MM.1S (cell line): ENCODE results near the gene KCNMA1.

ENCODE experiments used
- DNase-seq: peaks from one replicate; pipeline ENCODE4 v3.0.0-alpha.2; 2015
- H2AFZ ChIP-seq: fragments of 300-600 bp; sonication (generic); 2 replicates; pipeline ENCODE4 v1.6.0; 2016; ENCODE audit warnings: antibody characterized with exemption, low read length
- H3F3A ChIP-seq: fragments of 300-600 bp; sonication (generic); 2 replicates; pipeline ENCODE4 v1.6.1; 2016; ENCODE audit warnings: mild to moderate bottlenecking, antibody characterized with exemption, low read length, moderate library complexity, mixed read lengths; ENCODE audit not compliant: insufficient read depth
- H3K27ac ChIP-seq: fragments of 300-600 bp; sonication (generic); 2 replicates; pipeline ENCODE4 v1.5.1; 2016; ENCODE audit warnings: mild to moderate bottlenecking, low read length
- H3K27me3 ChIP-seq: fragments of 300-600 bp; sonication (generic); replicated peaks from 2 replicates; pipeline ENCODE4 v1.6.0; 2016; ENCODE audit warnings: low read length; ENCODE audit not compliant: insufficient read depth
- H3K36me3 ChIP-seq: fragments of 300-600 bp; sonication (generic); replicated peaks from 2 replicates; pipeline ENCODE4 v1.6.1; 2016; ENCODE audit warnings: mild to moderate bottlenecking, low read length, mixed read lengths; ENCODE audit not compliant: insufficient read depth
- H3K4me1 ChIP-seq: fragments of 300-600 bp; sonication (generic); 2 replicates; pipeline ENCODE4 v1.6.1; 2016; ENCODE audit warnings: low read length, mixed read lengths
- H3K4me2 ChIP-seq: fragments of 300-600 bp; sonication (generic); 2 replicates; pipeline ENCODE4 v1.6.0; 2016; ENCODE audit warnings: low read depth, low read length
- H3K4me3 ChIP-seq: fragments of 300-600 bp; sonication (generic); 2 replicates; pipeline ENCODE4 v1.5.1; 2016; ENCODE audit warnings: low read length, mixed read lengths
- H3K79me2 ChIP-seq: fragments of 300-600 bp; sonication (generic); 2 replicates; pipeline ENCODE4 v1.6.1; 2016; ENCODE audit warnings: mixed run types, low read length, mixed read lengths
- H3K9ac ChIP-seq: fragments of 300-600 bp; sonication (generic); 2 replicates; pipeline ENCODE4 v1.6.1; 2016; ENCODE audit warnings: low read length, mixed read lengths
- H3K9me2 ChIP-seq: fragments of 300-600 bp; sonication (generic); replicated peaks from 2 replicates; pipeline ENCODE4 v1.6.1; 2016; ENCODE audit warnings: mild to moderate bottlenecking, low read length, mixed read lengths; ENCODE audit not compliant: insufficient read depth
- H3K9me3 ChIP-seq: fragments of 300-600 bp; sonication (generic); replicated peaks from 2 replicates; pipeline ENCODE4 v1.6.1; 2016; ENCODE audit warnings: mild to moderate bottlenecking, low read length, mixed read lengths; ENCODE audit not compliant: insufficient read depth
- H4K20me1 ChIP-seq: fragments of 300-600 bp; sonication (generic); 2 replicates; pipeline ENCODE4 v1.6.1; 2016; ENCODE audit warnings: mild to moderate bottlenecking, low read length, moderate library complexity, mixed read lengths; ENCODE audit not compliant: insufficient read depth
- EZH2 ChIP-seq: fragments of 300-600 bp; sonication (generic); optimal IDR thresholded peaks from 2 replicates; pipeline ENCODE3; 2017; ENCODE audit warnings: low read depth, mild to moderate bottlenecking, antibody characterized with exemption, low read length, mixed read lengths
- EZH2phosphoT487 ChIP-seq: fragments of 300-600 bp; sonication (generic); IDR thresholded peaks from 2 replicates; pipeline ENCODE4 v1.6.1; 2018; ENCODE audit warnings: antibody characterized with exemption, low read length
- TF ChIP-seq, protein P1 (sequence below): fragments of 300-600 bp; sonication (generic); IDR thresholded peaks from 2 replicates; pipeline ENCODE4 v1.5.1; 2016; ENCODE audit warnings: antibody characterized with exemption, low read length, mixed read lengths

KCNMA1 gene

DNA sequence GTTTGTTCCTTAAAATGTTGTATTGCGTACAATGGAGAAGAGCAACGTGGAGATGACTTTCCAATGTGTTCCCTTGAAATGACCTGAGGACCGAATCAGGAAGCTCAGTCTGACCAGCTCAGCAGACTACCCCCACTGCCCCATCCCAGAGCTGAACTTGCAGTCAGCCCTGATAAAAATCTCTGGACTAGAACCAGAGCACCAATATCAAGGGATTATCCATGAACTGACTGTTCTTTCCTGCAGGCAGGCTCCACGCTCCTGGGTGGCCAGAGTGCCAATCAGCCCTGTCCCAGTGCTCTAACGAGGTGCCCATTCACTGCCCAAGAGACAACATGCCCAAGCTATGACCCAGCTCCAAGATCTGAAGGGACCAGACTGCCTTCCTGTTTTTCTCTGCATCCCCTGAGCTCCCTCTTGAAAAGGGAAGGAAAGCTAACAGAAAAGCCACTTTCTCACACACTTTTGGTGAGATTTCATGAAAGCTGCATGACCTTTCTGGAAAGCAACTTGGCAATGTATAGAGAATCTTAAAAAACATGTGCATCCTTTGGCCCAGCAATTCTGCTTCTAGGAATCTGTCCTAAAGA is 130.2 kb downstream of the KCNMA1 start:
- Histone ChIP-seq H4K20me1 (no peaks in the 10 kb centered on the region), H3K79me2 (no peaks in the 10 kb centered on the region), H3K4me1 (no peaks in the 10 kb centered on the region)

DNA sequence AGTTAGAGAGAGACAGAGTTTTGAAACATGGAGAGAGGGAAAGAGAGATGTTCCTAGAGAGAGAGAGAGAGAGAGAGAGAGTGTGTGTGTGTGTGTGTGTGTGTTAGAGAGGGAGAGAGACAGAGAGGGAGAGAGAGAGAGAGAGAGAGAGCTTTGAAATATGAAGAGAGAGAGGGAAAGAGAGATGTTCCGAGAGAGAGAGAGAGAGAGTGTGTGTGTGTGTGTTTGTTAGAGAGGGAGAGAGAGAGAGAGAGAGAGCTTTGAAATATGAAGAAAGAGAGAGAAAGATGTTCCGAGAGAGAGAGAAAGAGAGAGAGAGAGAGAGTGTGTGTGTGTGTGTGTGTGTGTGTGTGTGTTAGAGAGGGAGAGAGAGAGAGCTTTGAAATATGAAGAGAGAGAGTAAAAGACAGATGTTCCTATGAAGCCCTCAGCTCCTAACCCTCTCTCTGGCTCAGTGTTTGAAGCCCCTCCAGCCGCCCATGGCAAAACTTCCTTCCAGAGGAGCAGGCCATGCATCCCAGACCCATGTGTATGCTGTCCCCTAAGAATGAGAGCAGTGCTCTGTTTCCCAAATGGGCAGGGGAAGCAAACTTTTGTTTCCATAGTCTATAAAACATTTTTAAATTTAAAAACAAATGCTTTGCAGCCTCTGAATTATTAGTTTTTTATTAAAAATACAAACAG is 130.9 kb downstream of the KCNMA1 start:
- H3K79me2 ChIP-seq: no peaks in the 10 kb centered on the region
- no peak overlapping the region for H3K4me3 ChIP-seq

More for the DNA sequence above, 130.2 kb downstream of the KCNMA1 start:
- Histone ChIP-seq H3K4me3 (no peak overlapping the region), H3F3A (no peaks in the 10 kb centered on the region), H3K9ac (no peak overlapping the region), H3K27me3 (no peaks in the 10 kb centered on the region), H3K36me3 (no peaks in the 10 kb centered on the region), H3K9me3 (no peaks in the 10 kb centered on the region), H3K4me2 (no peak overlapping the region), H2AFZ (no peak overlapping the region), H3K9me2 (no peaks in the 10 kb centered on the region), H3K27ac (no peak overlapping the region)
- no peak for DNase-seq
- TF ChIP-seq, protein P1, sequence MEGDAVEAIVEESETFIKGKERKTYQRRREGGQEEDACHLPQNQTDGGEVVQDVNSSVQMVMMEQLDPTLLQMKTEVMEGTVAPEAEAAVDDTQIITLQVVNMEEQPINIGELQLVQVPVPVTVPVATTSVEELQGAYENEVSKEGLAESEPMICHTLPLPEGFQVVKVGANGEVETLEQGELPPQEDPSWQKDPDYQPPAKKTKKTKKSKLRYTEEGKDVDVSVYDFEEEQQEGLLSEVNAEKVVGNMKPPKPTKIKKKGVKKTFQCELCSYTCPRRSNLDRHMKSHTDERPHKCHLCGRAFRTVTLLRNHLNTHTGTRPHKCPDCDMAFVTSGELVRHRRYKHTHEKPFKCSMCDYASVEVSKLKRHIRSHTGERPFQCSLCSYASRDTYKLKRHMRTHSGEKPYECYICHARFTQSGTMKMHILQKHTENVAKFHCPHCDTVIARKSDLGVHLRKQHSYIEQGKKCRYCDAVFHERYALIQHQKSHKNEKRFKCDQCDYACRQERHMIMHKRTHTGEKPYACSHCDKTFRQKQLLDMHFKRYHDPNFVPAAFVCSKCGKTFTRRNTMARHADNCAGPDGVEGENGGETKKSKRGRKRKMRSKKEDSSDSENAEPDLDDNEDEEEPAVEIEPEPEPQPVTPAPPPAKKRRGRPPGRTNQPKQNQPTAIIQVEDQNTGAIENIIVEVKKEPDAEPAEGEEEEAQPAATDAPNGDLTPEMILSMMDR: no peak
- TF ChIP-seq EZH2phosphoT487 (no peak), EZH2 (no peak)

DNA sequence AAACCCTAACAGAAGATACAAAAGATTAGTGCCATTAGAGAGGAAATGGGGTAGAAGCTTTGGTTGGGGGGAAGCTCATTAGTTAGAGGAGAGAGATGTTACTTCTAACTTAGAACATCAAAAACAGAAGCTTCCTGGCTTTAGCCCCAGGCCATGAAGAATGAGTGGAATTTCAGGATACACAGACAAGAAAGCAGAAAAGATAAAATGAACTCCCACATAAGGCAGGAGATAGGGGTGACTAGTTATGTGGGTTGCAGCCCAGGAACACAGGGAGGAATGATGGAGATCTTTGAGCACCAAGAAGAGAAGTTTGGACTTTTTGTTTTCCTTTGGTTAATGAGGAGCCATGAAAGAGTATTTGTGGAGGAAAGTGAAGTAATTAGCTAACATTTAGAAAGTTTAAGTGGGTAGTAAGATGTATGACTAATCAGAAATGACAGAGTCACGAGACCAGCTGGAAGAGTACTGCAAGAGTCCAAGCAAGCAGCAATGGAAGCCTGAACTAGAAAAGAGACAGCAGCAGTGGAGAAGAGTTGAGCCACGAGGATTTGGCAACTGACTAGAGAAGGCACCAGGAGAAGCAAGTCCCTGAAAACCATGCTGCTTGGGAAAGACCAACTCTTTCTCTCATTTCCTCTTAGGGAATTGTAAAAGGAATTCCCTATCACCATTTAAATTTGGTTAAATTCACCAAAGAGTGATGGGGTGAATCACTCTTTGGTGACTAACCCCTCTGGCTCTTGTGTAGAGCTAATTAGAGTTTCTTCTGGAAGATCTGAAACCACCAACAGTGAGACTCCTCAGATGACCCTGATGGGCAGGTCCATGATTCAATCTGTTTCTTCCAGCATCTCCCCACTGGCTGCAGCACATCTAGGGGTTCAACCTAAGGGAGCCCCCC is 131.9 kb downstream of the KCNMA1 start:
- Histone ChIP-seq H3K4me2 (no peak overlapping the region), H3K9me3 (no peaks in the 10 kb centered on the region), H3K9me2 (no peaks in the 10 kb centered on the region), H3K27ac (no peak overlapping the region), H3K9ac (no peak overlapping the region), H3K4me1 (no peaks in the 10 kb centered on the region), H3K36me3 (no peaks in the 10 kb centered on the region), H3K4me3 (no peak overlapping the region), H2AFZ (no peak overlapping the region), H4K20me1 (no peaks in the 10 kb centered on the region), H3F3A (no peaks in the 10 kb centered on the region), H3K27me3 (no peaks in the 10 kb centered on the region), H3K79me2 (no peaks in the 10 kb centered on the region)
- DNase-seq: no peak
- TF ChIP-seq, protein P1: no peak
- TF ChIP-seq EZH2 (no peak), EZH2phosphoT487 (no peak)

More for the DNA sequence above, 130.9 kb downstream of the KCNMA1 start:
- H3K9me3 ChIP-seq: no peaks in the 10 kb centered on the region
- H3K4me1 ChIP-seq: no peaks in the 10 kb centered on the region
- no peaks in the 10 kb centered on the region for H4K20me1 ChIP-seq
- no peaks in the 10 kb centered on the region for H3K27me3 ChIP-seq
- no peak overlapping the region for H3K9ac ChIP-seq
- TF ChIP-seq EZH2: no peak
- TF ChIP-seq, protein P1: no peak
- no peak for TF ChIP-seq EZH2phosphoT487
- H3K27ac ChIP-seq: no peak overlapping the region
- H3F3A ChIP-seq: no peaks in the 10 kb centered on the region
- no peak overlapping the region for H3K4me2 ChIP-seq
- DNase-seq: no peak
- no peak overlapping the region for H2AFZ ChIP-seq
- no peaks in the 10 kb centered on the region for H3K9me2 ChIP-seq
- H3K36me3 ChIP-seq: no peaks in the 10 kb centered on the region
